ENCODE measurements around the gene C2orf68. TPM values are rescaled to one million over a fixed set of nuclear protein-coding genes. Genes with fewer than 3 reads are reported as not detected.

C2orf68 gene
- total and polyA plus RNA-seq, 2 of the 13 experiments (the other 11 are each of a cell fraction or from before 2014, with no cell fraction given) = 47.1 to 77.4 TPM

- TF ChIP-seq LCORL (IDR thresholded peaks at IDR 0.05) (no peak), LCORL (CRISPR knock-in tag; IDR thresholded peaks at IDR 0.05) (no peak), JUND (CRISPR knock-in tag; IDR thresholded peaks at IDR 0.05) (no peak), MTF2 (CRISPR knock-in tag; IDR thresholded peaks at IDR 0.05; ENCODE audit: borderline replicate concordance) (peak; percentile 60; the same call in 1 of the 2 replicates), SIX4 (CRISPR knock-in tag; IDR thresholded peaks at IDR 0.05) (no peak), RFXAP (CRISPR knock-in tag; IDR thresholded peaks at IDR 0.05; ENCODE audit: borderline replicate concordance) (no peak), ARID2 (CRISPR knock-in tag; IDR thresholded peaks at IDR 0.05; ENCODE audit: borderline replicate concordance) (no peak), SNAPC2 (CRISPR knock-in tag; IDR thresholded peaks at IDR 0.05) (no peak), SOX6 (IDR thresholded peaks at IDR 0.05) (no peak), SOX6 (CRISPR knock-in tag; IDR thresholded peaks at IDR 0.05) (peak; percentile 35), NPAS2 (CRISPR knock-in tag; IDR thresholded peaks at IDR 0.05; ENCODE audit: borderline replicate concordance) (no peak), ZNF441 (CRISPR knock-in tag; IDR thresholded peaks at IDR 0.05; ENCODE audit: borderline replicate concordance) (0 out of 2 replicates have a peak, but pooled peaks have one; percentile 13), PHF20 (CRISPR knock-in tag; IDR thresholded peaks at IDR 0.05) (peak; percentile 56), TEAD2 (CRISPR knock-in tag; IDR thresholded peaks at IDR 0.05) (no peak), ZNF276 (CRISPR knock-in tag; IDR thresholded peaks at IDR 0.05; ENCODE audit: low read depth) (no peak), THAP9 (CRISPR knock-in tag; IDR thresholded peaks at IDR 0.05; ENCODE audit: borderline replicate concordance) (peak; percentile 62; the same call in 1 of the 2 replicates), ZKSCAN1 (IDR thresholded peaks at IDR 0.05; ENCODE audit: low read length) (no peak), FIP1L1 (IDR thresholded peaks at IDR 0.05; ENCODE audit: borderline replicate concordance, insufficient read depth, low read depth, low read length) (no peak), ISX (CRISPR knock-in tag; conservative IDR thresholded peaks at IDR 0.05) (no peak)
- TF ChIP-seq, protein P1, sequence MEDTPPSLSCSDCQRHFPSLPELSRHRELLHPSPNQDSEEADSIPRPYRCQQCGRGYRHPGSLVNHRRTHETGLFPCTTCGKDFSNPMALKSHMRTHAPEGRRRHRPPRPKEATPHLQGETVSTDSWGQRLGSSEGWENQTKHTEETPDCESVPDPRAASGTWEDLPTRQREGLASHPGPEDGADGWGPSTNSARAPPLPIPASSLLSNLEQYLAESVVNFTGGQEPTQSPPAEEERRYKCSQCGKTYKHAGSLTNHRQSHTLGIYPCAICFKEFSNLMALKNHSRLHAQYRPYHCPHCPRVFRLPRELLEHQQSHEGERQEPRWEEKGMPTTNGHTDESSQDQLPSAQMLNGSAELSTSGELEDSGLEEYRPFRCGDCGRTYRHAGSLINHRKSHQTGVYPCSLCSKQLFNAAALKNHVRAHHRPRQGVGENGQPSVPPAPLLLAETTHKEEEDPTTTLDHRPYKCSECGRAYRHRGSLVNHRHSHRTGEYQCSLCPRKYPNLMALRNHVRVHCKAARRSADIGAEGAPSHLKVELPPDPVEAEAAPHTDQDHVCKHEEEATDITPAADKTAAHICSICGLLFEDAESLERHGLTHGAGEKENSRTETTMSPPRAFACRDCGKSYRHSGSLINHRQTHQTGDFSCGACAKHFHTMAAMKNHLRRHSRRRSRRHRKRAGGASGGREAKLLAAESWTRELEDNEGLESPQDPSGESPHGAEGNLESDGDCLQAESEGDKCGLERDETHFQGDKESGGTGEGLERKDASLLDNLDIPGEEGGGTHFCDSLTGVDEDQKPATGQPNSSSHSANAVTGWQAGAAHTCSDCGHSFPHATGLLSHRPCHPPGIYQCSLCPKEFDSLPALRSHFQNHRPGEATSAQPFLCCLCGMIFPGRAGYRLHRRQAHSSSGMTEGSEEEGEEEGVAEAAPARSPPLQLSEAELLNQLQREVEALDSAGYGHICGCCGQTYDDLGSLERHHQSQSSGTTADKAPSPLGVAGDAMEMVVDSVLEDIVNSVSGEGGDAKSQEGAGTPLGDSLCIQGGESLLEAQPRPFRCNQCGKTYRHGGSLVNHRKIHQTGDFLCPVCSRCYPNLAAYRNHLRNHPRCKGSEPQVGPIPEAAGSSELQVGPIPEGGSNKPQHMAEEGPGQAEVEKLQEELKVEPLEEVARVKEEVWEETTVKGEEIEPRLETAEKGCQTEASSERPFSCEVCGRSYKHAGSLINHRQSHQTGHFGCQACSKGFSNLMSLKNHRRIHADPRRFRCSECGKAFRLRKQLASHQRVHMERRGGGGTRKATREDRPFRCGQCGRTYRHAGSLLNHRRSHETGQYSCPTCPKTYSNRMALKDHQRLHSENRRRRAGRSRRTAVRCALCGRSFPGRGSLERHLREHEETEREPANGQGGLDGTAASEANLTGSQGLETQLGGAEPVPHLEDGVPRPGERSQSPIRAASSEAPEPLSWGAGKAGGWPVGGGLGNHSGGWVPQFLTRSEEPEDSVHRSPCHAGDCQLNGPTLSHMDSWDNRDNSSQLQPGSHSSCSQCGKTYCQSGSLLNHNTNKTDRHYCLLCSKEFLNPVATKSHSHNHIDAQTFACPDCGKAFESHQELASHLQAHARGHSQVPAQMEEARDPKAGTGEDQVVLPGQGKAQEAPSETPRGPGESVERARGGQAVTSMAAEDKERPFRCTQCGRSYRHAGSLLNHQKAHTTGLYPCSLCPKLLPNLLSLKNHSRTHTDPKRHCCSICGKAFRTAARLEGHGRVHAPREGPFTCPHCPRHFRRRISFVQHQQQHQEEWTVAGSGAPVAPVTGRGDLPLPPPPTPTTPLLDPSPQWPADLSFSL (CRISPR knock-in tag; IDR thresholded peaks at IDR 0.05) = no peak
These were observed 9.2 kb downstream of the C2orf68 start, which contains the start of gene TMEM150A (continued) for GRCh38 chr2:85602476-85603234.
